Measurements from ENCODE around the gene RAB3C.
A peak's percentile ranks its signal among the peaks of the same experiment; 100 is the strongest.
"Not testable (repeated sequence)": the region's sequence is repeated elsewhere in the genome, so short reads cannot be mapped to it uniquely, and the experiment has no call there.

The RAB3C gene

GRCh38 chr5:58681943-58682342 lies 99.1 kb downstream of the RAB3C start:
- Mint-ChIP-seq H3K4me1 (no peaks in the 10 kb centered on the region), H3K9me3 (no peaks in the 10 kb centered on the region), H3K4me3 (no peak overlapping the region), H3K36me3 (no peaks in the 10 kb centered on the region), H3K27ac (no peak overlapping the region)
- DNase-seq (ENCODE audit: low spot score in 2 of 2): no peak
- peak; percentile 94 for ATAC-seq

GRCh38 chr5:58683567-58683966 lies 100.7 kb downstream of the RAB3C start:
- H3K36me3 Mint-ChIP-seq: no peaks in the 10 kb centered on the region
- H3K4me3 Mint-ChIP-seq: no peak overlapping the region
- no peaks in the 10 kb centered on the region for H3K9me3 Mint-ChIP-seq
- H3K27ac Mint-ChIP-seq: no peak overlapping the region
- ATAC-seq (no peak), DNase-seq (ENCODE audit: low spot score in 2 of 2) (no peak)
- H3K4me1 Mint-ChIP-seq: no peaks in the 10 kb centered on the region

- no peak overlapping the region for H3K27ac Mint-ChIP-seq
- no peaks in the 10 kb centered on the region for H3K36me3 Mint-ChIP-seq
- H3K4me1 Mint-ChIP-seq: no peaks in the 10 kb centered on the region
- no peak for DNase-seq (ENCODE audit: low spot score in 2 of 2)
- H3K4me3 Mint-ChIP-seq: no peak overlapping the region
- no peaks in the 10 kb centered on the region for H3K9me3 Mint-ChIP-seq
- no peak for ATAC-seq
Observed at GRCh38 chr5:58687079-58687478, 104.2 kb downstream of the RAB3C start.

GRCh38 chr5:58687595-58687994 lies 104.7 kb downstream of the RAB3C start:
- H3K9me3 Mint-ChIP-seq: no peaks in the 10 kb centered on the region

GRCh38 chr5:58699088-58699761 lies 116.3 kb downstream of the RAB3C start:
- ATAC-seq; H3K27ac Mint-ChIP-seq; H3K4me3 Mint-ChIP-seq; DNase-seq (ENCODE audit: low spot score in 2 of 2); H3K36me3 Mint-ChIP-seq; H3K4me1 Mint-ChIP-seq: not testable (repeated sequence)
- peaks cover 12% of the 10 kb centered on the region for H3K9me3 Mint-ChIP-seq

More at GRCh38 chr5:58687595-58687994, 104.7 kb downstream of the RAB3C start:
- H3K36me3 Mint-ChIP-seq: no peaks in the 10 kb centered on the region
- ATAC-seq (no peak), DNase-seq (ENCODE audit: low spot score in 2 of 2) (no peak)
- no peaks in the 10 kb centered on the region for H3K4me1 Mint-ChIP-seq
- no peak overlapping the region for H3K27ac Mint-ChIP-seq
- no peak overlapping the region for H3K4me3 Mint-ChIP-seq

- Mint-ChIP-seq H3K27ac (no peak overlapping the region), H3K4me1 (no peaks in the 10 kb centered on the region), H3K36me3 (no peaks in the 10 kb centered on the region), H3K9me3 (peaks cover 12% of the 10 kb centered on the region), H3K4me3 (no peak overlapping the region)
- no peak for DNase-seq (ENCODE audit: low spot score in 2 of 2)
- ATAC-seq: no peak
Observed at GRCh38 chr5:58699762-58700118, 116.9 kb downstream of the RAB3C start.

GRCh38 chr5:58703925-58704555 lies 121.2 kb downstream of the RAB3C start:
- Mint-ChIP-seq H3K36me3 (no peaks in the 10 kb centered on the region), H3K27ac (no peak overlapping the region), H3K9me3 (no peaks in the 10 kb centered on the region), H3K4me3 (no peak overlapping the region), H3K4me1 (no peaks in the 10 kb centered on the region)
- DNase-seq (ENCODE audit: low spot score in 2 of 2) (no peak), ATAC-seq (no peak)

GRCh38 chr5:58706736-58707135 lies 123.9 kb downstream of the RAB3C start:
- no peaks in the 10 kb centered on the region for H3K4me1 Mint-ChIP-seq
- H3K36me3 Mint-ChIP-seq: no peaks in the 10 kb centered on the region
- ATAC-seq: no peak
- H3K9me3 Mint-ChIP-seq: no peaks in the 10 kb centered on the region
- no peak overlapping the region for H3K27ac Mint-ChIP-seq
- no peak overlapping the region for H3K4me3 Mint-ChIP-seq
- DNase-seq (ENCODE audit: low spot score in 2 of 2): no peak

GRCh38 chr5:58708456-58708855 lies 125.6 kb downstream of the RAB3C start:
- H3K9me3 Mint-ChIP-seq: no peaks in the 10 kb centered on the region
- H3K4me3 Mint-ChIP-seq: no peak overlapping the region
- DNase-seq (ENCODE audit: low spot score in 2 of 2) (no peak), ATAC-seq (no peak)
- no peaks in the 10 kb centered on the region for H3K4me1 Mint-ChIP-seq
- no peak overlapping the region for H3K27ac Mint-ChIP-seq
- H3K36me3 Mint-ChIP-seq: no peaks in the 10 kb centered on the region

- H3K4me3 Mint-ChIP-seq; H3K4me1 Mint-ChIP-seq; DNase-seq (ENCODE audit: low spot score in 2 of 2); H3K27ac Mint-ChIP-seq; H3K9me3 Mint-ChIP-seq; H3K36me3 Mint-ChIP-seq; ATAC-seq: not testable (repeated sequence)
Observed at GRCh38 chr5:58710425-58710824, 127.5 kb downstream of the RAB3C start.

- DNase-seq (ENCODE audit: low spot score in 2 of 2) (no peak), ATAC-seq (no peak)
- Mint-ChIP-seq H3K9me3 (peaks cover 7% of the 10 kb centered on the region), H3K4me1 (no peaks in the 10 kb centered on the region), H3K4me3 (no peak overlapping the region), H3K36me3 (no peaks in the 10 kb centered on the region), H3K27ac (no peak overlapping the region)
Observed at GRCh38 chr5:58710871-58711270, 128.0 kb downstream of the RAB3C start.

GRCh38 chr5:58711965-58712364 lies 129.1 kb downstream of the RAB3C start:
- Mint-ChIP-seq H3K4me3 (no peak overlapping the region), H3K36me3 (no peaks in the 10 kb centered on the region)

GRCh38 chr5:58714046-58714445 lies 131.2 kb downstream of the RAB3C start:
- ATAC-seq (no peak), DNase-seq (ENCODE audit: low spot score in 2 of 2) (no peak)
- Mint-ChIP-seq H3K9me3 (peaks cover 7% of the 10 kb centered on the region), H3K4me1 (no peaks in the 10 kb centered on the region), H3K4me3 (no peak overlapping the region), H3K36me3 (no peaks in the 10 kb centered on the region), H3K27ac (no peak overlapping the region)

More at GRCh38 chr5:58711965-58712364, 129.1 kb downstream of the RAB3C start:
- DNase-seq (ENCODE audit: low spot score in 2 of 2) (no peak), ATAC-seq (no peak)
- peaks cover 7% of the 10 kb centered on the region for H3K9me3 Mint-ChIP-seq
- H3K4me1 Mint-ChIP-seq: no peaks in the 10 kb centered on the region
- no peak overlapping the region for H3K27ac Mint-ChIP-seq

GRCh38 chr5:58715997-58716656 lies 133.3 kb downstream of the RAB3C start:
- Mint-ChIP-seq H3K36me3 (no peaks in the 10 kb centered on the region), H3K4me3 (no peak overlapping the region), H3K4me1 (no peaks in the 10 kb centered on the region), H3K27ac (no peak overlapping the region), H3K9me3 (peaks cover 7% of the 10 kb centered on the region)
- ATAC-seq (no peak), DNase-seq (ENCODE audit: low spot score in 2 of 2) (no peak)

GRCh38 chr5:58716713-58717112 lies 133.8 kb downstream of the RAB3C start:
- Mint-ChIP-seq H3K27ac (no peak overlapping the region), H3K36me3 (no peaks in the 10 kb centered on the region), H3K4me1 (no peaks in the 10 kb centered on the region), H3K4me3 (no peak overlapping the region), H3K9me3 (peaks cover 7% of the 10 kb centered on the region)
- DNase-seq (ENCODE audit: low spot score in 2 of 2): no peak
- no peak for ATAC-seq

All from stimulated activated effector memory CD8-positive, alpha-beta T cell treated with anti-CD3 and anti-CD28 coated beads, Interleukin-12 subunit alpha, Interleukin-12 subunit beta, amount 100 ng/mL, for 72 hours (primary cell).